IMR-90 (cell line): Measurements from ENCODE around the gene PTPRN2. TPM values are rescaled to one million over a fixed set of nuclear protein-coding genes. Genes with fewer than 3 reads are reported as not detected.

Source experiments
- ATAC-seq: fragments of 200-7000 bp; cut with Tn5 transposase; 2 replicates; pipeline ENCODE4 v1.9.1; 2020; ENCODE audit warnings: low read depth, mild to moderate bottlenecking, moderate library complexity
- BruUV-seq: library from RNA; stranded (reverse); fragments of 400-500 nt; replicated peaks from 2 replicates; lab custom pipeline; 2021; lab: Mats Ljungman, UMichigan
- CTCF ChIA-PET: fragments of 300-600 bp; formaldehyde crosslinking; extraction: SDS; loops from one replicate; lab custom pipeline; 2021; ENCODE audit warnings: antibody characterized with exemption; lab: Yijun Ruan, JAX
- POLR2A ChIA-PET: fragments of 300-600 bp; sonication (Branson Sonifier 250); formaldehyde crosslinking; loops from one replicate; lab custom pipeline; 2022; ENCODE audit warnings: antibody characterized with exemption; ENCODE audit not compliant: unreplicated experiment; lab: Charles Lee
- DNase-seq: peaks from one replicate; pipeline ENCODE4 v3.0.0; 2013
- H2AFZ ChIP-seq: replicated peaks from 2 replicates; pipeline ENCODE3; 2013; ENCODE audit warnings: low read length, mild to moderate bottlenecking; ENCODE audit not compliant: poor library complexity
- H2AK5ac ChIP-seq: 2 replicates; pipeline ENCODE4 v1.6.1; 2013; ENCODE audit warnings: low read depth, low read length, inconsistent platforms
- H2AK9ac ChIP-seq: replicated peaks from 2 replicates; pipeline ENCODE3; 2013; ENCODE audit warnings: mild to moderate bottlenecking, low read depth, low read length, moderate library complexity; ENCODE audit not compliant: poor library complexity
- H2BK120ac ChIP-seq: 2 replicates; pipeline ENCODE4 v1.6.1; 2013; ENCODE audit warnings: low read depth, low read length, inconsistent platforms
- H2BK15ac ChIP-seq: 3 replicates; pipeline ENCODE4 v1.6.1; 2013; ENCODE audit warnings: low read depth, low read length, inconsistent platforms
- H2BK20ac ChIP-seq: 2 replicates; pipeline ENCODE4 v1.6.1; 2013; ENCODE audit warnings: low read depth, mild to moderate bottlenecking, inconsistent platforms, low read length, moderate library complexity
- H2BK5ac ChIP-seq: 2 replicates; pipeline ENCODE4 v1.6.1; 2013; ENCODE audit warnings: mild to moderate bottlenecking, low read depth, low read length, inconsistent platforms; ENCODE audit not compliant: poor library complexity, severe bottlenecking
- H3K14ac ChIP-seq: replicated peaks from 2 replicates; pipeline ENCODE4 v1.6.1; 2013; ENCODE audit warnings: low read depth, low read length, inconsistent platforms
- H3K18ac ChIP-seq: 2 replicates; pipeline ENCODE4 v1.6.1; 2013; ENCODE audit warnings: low read depth, low read length, control low read depth
- H3K23ac ChIP-seq: 2 replicates; pipeline ENCODE4 v1.6.1; 2013; ENCODE audit warnings: low read depth, low read length, inconsistent platforms
- H3K27ac ChIP-seq: 2 replicates; pipeline ENCODE4 v1.5.1; 2013; ENCODE audit warnings: mild to moderate bottlenecking, control low read depth, low read length; ENCODE audit not compliant: insufficient read depth
- H3K27me3 ChIP-seq: 2 replicates; pipeline ENCODE4 v1.6.1; 2013; ENCODE audit warnings: low read length; ENCODE audit not compliant: control insufficient read depth, insufficient read depth
- H3K36me3 ChIP-seq: 2 replicates; pipeline ENCODE4 v1.6.1; 2013; ENCODE audit warnings: low read length, mixed read lengths; ENCODE audit not compliant: control insufficient read depth, insufficient read depth
- H3K4ac ChIP-seq: 2 replicates; pipeline ENCODE4 v1.6.1; 2013; ENCODE audit warnings: low read depth, low read length, inconsistent platforms
- H3K4me1 ChIP-seq: 2 replicates; pipeline ENCODE4 v1.6.1; 2013; ENCODE audit warnings: low read length, mixed read lengths; ENCODE audit not compliant: control insufficient read depth, insufficient read depth
- H3K4me2 ChIP-seq: 2 replicates; pipeline ENCODE4 v1.6.1; 2013; ENCODE audit warnings: low read depth, mild to moderate bottlenecking, control low read depth, low read length, moderate library complexity
- H3K4me3 ChIP-seq: 2 replicates; pipeline ENCODE4 v1.5.1; 2013; ENCODE audit warnings: low read depth, mild to moderate bottlenecking, control low read depth, low read length, moderate library complexity; ENCODE audit not compliant: insufficient read depth
- H3K56ac ChIP-seq: 2 replicates; pipeline ENCODE4 v1.6.1; 2013; ENCODE audit warnings: low read length, inconsistent platforms; ENCODE audit not compliant: insufficient read depth; ENCODE audit errors: extremely low read depth
- H3K79me1 ChIP-seq, 2 experiments: 2 replicates each; pipeline ENCODE4 v1.6.1; 2013; ENCODE audit warnings: low read length in 2 of 2, inconsistent platforms in 1 of 2, low read depth in 1 of 2
- H3K9ac ChIP-seq: 2 replicates; pipeline ENCODE4 v1.6.1; 2013; ENCODE audit warnings: low read depth, low read length, control low read depth
- H3K9me1 ChIP-seq: 2 replicates; pipeline ENCODE4 v1.6.1; 2013; ENCODE audit warnings: low read length, inconsistent platforms; ENCODE audit not compliant: insufficient read depth
- H3K9me3 ChIP-seq: 2 replicates; pipeline ENCODE4 v1.6.1; 2013; ENCODE audit warnings: low read length; ENCODE audit not compliant: control insufficient read depth, insufficient read depth
- H4K20me1 ChIP-seq: 2 replicates; pipeline ENCODE4 v1.6.1; 2013; ENCODE audit warnings: low read length, inconsistent platforms; ENCODE audit not compliant: insufficient read depth
- H4K5ac ChIP-seq: 2 replicates; pipeline ENCODE4 v1.6.1; 2013; ENCODE audit warnings: mild to moderate bottlenecking, low read depth, low read length, control low read depth
- H4K8ac ChIP-seq, 2 experiments: 2 replicates each; pipeline ENCODE4 v1.6.1; 2013; ENCODE audit warnings: low read depth in 2 of 2, low read length in 2 of 2, control low read depth in 1 of 2, inconsistent platforms in 1 of 2
- H4K91ac ChIP-seq: 2 replicates; pipeline ENCODE4 v1.6.1; 2013; ENCODE audit warnings: low read depth, low read length, inconsistent platforms; ENCODE audit not compliant: insufficient read depth
- BHLHE40 ChIP-seq: fragments of 150-350 bp; IDR thresholded peaks from 2 replicates; pipeline ENCODE4 v1.6.1; 2016; ENCODE audit warnings: mild to moderate bottlenecking, low read depth, low read length
- CEBPB ChIP-seq: IDR thresholded peaks from 2 replicates; pipeline ENCODE4 v1.6.1; 2012; ENCODE audit warnings: low read depth, low read length, improper control_type of control experiment
- CHD1 ChIP-seq: IDR thresholded peaks from 2 replicates; pipeline ENCODE4 v1.6.1; 2012; ENCODE audit warnings: low read depth, low read length, improper control_type of control experiment
- FOS ChIP-seq: fragments of 150-350 bp; IDR thresholded peaks from 2 replicates; pipeline ENCODE4 v1.6.1; 2016; ENCODE audit warnings: low read depth, low read length
- MAFK ChIP-seq: IDR thresholded peaks from 2 replicates; pipeline ENCODE4 v1.6.1; 2012; ENCODE audit warnings: low read depth, low read length, improper control_type of control experiment
- MAZ ChIP-seq: IDR thresholded peaks from 2 replicates; pipeline ENCODE4 v1.6.1; 2012; ENCODE audit warnings: low read depth, mild to moderate bottlenecking, low read length, improper control_type of control experiment, moderate library complexity, borderline replicate concordance
- MXI1 ChIP-seq: IDR thresholded peaks from 2 replicates; pipeline ENCODE4 v1.6.1; 2012; ENCODE audit warnings: low read depth, mild to moderate bottlenecking, low read length, moderate library complexity, borderline replicate concordance
- NFE2L2 ChIP-seq: fragments of 150-350 bp; IDR thresholded peaks from 2 replicates; pipeline ENCODE4 v1.6.1; 2016; ENCODE audit warnings: low read depth, mild to moderate bottlenecking, low read length
- RAD21 ChIP-seq: IDR thresholded peaks from 2 replicates; pipeline ENCODE4 v1.6.1; 2012; ENCODE audit warnings: low read length, improper control_type of control experiment
- RCOR1 ChIP-seq: IDR thresholded peaks from 2 replicates; pipeline ENCODE4 v1.6.1; 2012; ENCODE audit warnings: mild to moderate bottlenecking, low read length, improper control_type of control experiment; ENCODE audit not compliant: insufficient replicate concordance
- RFX5 ChIP-seq: IDR thresholded peaks from 2 replicates; pipeline ENCODE4 v1.8.0; 2012; ENCODE audit warnings: low read depth, mild to moderate bottlenecking, low read length, moderate library complexity
- WGBS, 2 experiments: methylation state at CpG; one replicate each; pipeline versions ENCODE4 v1.1.5 to v1.1.7; 2013; ENCODE audit warnings: missing lambda C conversion rate in 2 of 2; ENCODE audit not compliant: insufficient read length in 1 of 2; ENCODE audit errors: extremely low coverage in 2 of 2; 5-methylcytosine and 5-hydroxymethylcytosine counted together
- dilution Hi-C: fragments of 300-500 bp; cut with HindIII; formaldehyde crosslinking; loops from one replicate; pipeline ENCODE4 v1.14.3; 2018; ENCODE audit warnings: low sequenced_read_pairs; ENCODE audit not compliant: unreplicated experiment
- in situ Hi-C: fragments of 300-500 bp; cut with MboI; formaldehyde crosslinking; loops from 3 replicates; pipeline ENCODE4 v1.14.3; 2019; ENCODE audit warnings: low sequenced_read_pairs, inconsistent platforms, mixed read lengths
- intact Hi-C: fragments of 100-400 bp; cut with micrococcal nuclease; formaldehyde crosslinking; loops from 2 replicates; pipeline ENCODE4 v1.10.0; 2022
- polyA plus RNA-seq, 3 experiments: library from polyadenylated mRNA; depleted of rRNA; stranded (reverse); fragments of >200 nt; gene quantifications; 2 replicates each; pipeline ENCODE4 v1.2.3, GENCODE V29; 2012; ENCODE audit warnings: low replicate concordance in 1 of 3
- total RNA-seq: library from RNA; depleted of rRNA; stranded (reverse); fragments of >200 nt; gene quantifications from 2 replicates; pipeline ENCODE4 v1.2.3, GENCODE V29; 2012
- TF ChIP-seq, protein P1 (sequence below): conservative IDR thresholded peaks from 2 replicates; pipeline ENCODE4 v1.5.1; 2012; ENCODE audit warnings: mild to moderate bottlenecking, low read depth, low read length, improper control_type of control experiment
- TF ChIP-seq, protein P2 (sequence below): fragments of 150-350 bp; IDR thresholded peaks from 2 replicates; pipeline ENCODE4 v1.6.1; 2016; ENCODE audit warnings: low read depth, mild to moderate bottlenecking, low read length, moderate library complexity, borderline replicate concordance

The PTPRN2 gene
- total and polyA plus RNA-seq, 2 of the 4 experiments (the other 2 are of a cell fraction) = 0.03 TPM; not detected in 1

DNA sequence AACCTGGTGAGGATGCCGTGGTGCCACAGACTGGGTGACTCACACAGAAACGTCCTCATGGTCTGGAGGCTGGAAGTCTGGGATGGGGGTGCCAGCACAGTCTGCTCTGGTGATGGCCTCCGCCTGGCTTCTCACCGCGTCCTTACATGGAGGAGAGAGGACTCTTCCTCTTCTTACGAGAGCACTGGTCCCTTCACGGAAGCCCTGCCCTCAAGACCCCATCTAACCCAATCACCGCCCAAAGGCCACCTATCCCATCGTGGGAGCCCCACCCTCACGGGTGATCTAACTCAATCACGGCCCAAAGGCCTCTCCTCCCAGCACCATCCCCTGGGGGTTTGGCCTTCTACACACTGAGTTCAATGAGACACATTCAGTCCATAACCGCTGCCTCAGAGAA is 137.7 kb downstream of the PTPRN2 start:
- Histone ChIP-seq H3K23ac (no peak overlapping the region), H3K79me1 (no peaks in the 10 kb centered on the region), H2AK9ac (no peak overlapping the region), H2BK120ac (no peak overlapping the region), H4K5ac (no peak overlapping the region), H2BK20ac (no peak overlapping the region), H3K27me3 (no peaks in the 10 kb centered on the region), H3K4me2 (no peak overlapping the region), H3K18ac (no peak overlapping the region), H3K36me3 (no peaks in the 10 kb centered on the region), H3K27ac (no peak overlapping the region), H4K91ac (no peak overlapping the region), H2AFZ (no peak overlapping the region), H4K20me1 (no peaks in the 10 kb centered on the region), H3K4me3 (no peak overlapping the region), H2BK15ac (no peak overlapping the region), H3K9ac (no peak overlapping the region), H3K9me1 (no peaks in the 10 kb centered on the region), H3K56ac (no peak overlapping the region), H3K4me1 (no peaks in the 10 kb centered on the region), H2AK5ac (no peak overlapping the region), H3K14ac (no peak overlapping the region), H3K4ac (no peak overlapping the region), H2BK5ac (no peak overlapping the region), H3K9me3 (peaks cover 56% of the 10 kb centered on the region), H4K8ac (no peak overlapping the region)
- ChIA-PET CTCF (no interaction called here), POLR2A (no interaction called here)
- dilution Hi-C loops = no loop called here
- TF ChIP-seq CHD1 (no peak), FOS (no peak), MAZ (no peak), CEBPB (no peak), NFE2L2 (no peak), MAFK (no peak), BHLHE40 (no peak), RCOR1 (no peak), RFX5 (no peak), MXI1 (no peak), RAD21 (no peak)
- TF ChIP-seq, protein P1, sequence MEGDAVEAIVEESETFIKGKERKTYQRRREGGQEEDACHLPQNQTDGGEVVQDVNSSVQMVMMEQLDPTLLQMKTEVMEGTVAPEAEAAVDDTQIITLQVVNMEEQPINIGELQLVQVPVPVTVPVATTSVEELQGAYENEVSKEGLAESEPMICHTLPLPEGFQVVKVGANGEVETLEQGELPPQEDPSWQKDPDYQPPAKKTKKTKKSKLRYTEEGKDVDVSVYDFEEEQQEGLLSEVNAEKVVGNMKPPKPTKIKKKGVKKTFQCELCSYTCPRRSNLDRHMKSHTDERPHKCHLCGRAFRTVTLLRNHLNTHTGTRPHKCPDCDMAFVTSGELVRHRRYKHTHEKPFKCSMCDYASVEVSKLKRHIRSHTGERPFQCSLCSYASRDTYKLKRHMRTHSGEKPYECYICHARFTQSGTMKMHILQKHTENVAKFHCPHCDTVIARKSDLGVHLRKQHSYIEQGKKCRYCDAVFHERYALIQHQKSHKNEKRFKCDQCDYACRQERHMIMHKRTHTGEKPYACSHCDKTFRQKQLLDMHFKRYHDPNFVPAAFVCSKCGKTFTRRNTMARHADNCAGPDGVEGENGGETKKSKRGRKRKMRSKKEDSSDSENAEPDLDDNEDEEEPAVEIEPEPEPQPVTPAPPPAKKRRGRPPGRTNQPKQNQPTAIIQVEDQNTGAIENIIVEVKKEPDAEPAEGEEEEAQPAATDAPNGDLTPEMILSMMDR = no peak
- TF ChIP-seq, protein P2, sequence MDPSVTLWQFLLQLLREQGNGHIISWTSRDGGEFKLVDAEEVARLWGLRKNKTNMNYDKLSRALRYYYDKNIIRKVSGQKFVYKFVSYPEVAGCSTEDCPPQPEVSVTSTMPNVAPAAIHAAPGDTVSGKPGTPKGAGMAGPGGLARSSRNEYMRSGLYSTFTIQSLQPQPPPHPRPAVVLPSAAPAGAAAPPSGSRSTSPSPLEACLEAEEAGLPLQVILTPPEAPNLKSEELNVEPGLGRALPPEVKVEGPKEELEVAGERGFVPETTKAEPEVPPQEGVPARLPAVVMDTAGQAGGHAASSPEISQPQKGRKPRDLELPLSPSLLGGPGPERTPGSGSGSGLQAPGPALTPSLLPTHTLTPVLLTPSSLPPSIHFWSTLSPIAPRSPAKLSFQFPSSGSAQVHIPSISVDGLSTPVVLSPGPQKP = no peak
- intact Hi-C loops = no loop called here
- 43% methylated on average over 2 of the region's 12 CpGs; no CpG with 5 or more reads in 1 of the 2 experiments for WGBS, 2 experiments
- BruUV-seq = no TSS peak
- no peak for DNase-seq
- in situ Hi-C loops = no loop called here
- ATAC-seq = no peak
